GM23248 (cell line): ENCODE results near the gene SCYGR8. TPM values are rescaled to one million over a fixed set of nuclear protein-coding genes. Genes with fewer than 3 reads are reported as not detected.
A peak's percentile ranks its signal among the peaks of the same experiment; 100 is the strongest.
"Not testable (repeated sequence)": the region's sequence is repeated elsewhere in the genome, so short reads cannot be mapped to it uniquely, and the experiment has no call there.

Experiments
- DNase-seq: peaks from one replicate; pipeline ENCODE4 v3.0.0-alpha.2; 2015
- H2AFZ ChIP-seq: fragments of 200-600 bp; sonication (generic); 2 replicates; pipeline ENCODE4 v1.6.1; 2016; ENCODE audit warnings: antibody characterized with exemption
- H3F3A ChIP-seq: fragments of 200-600 bp; sonication (generic); 2 replicates; pipeline ENCODE4 v1.6.1; 2016; ENCODE audit warnings: mild to moderate bottlenecking, antibody characterized with exemption, mixed run types; ENCODE audit not compliant: insufficient read depth
- H3K27ac ChIP-seq: fragments of 200-600 bp; sonication (generic); 2 replicates; pipeline ENCODE4 v1.5.1; 2016; ENCODE audit warnings: mild to moderate bottlenecking
- H3K27me3 ChIP-seq: fragments of 200-600 bp; sonication (generic); replicated peaks from 2 replicates; pipeline ENCODE4 v1.6.1; 2016; ENCODE audit warnings: mild to moderate bottlenecking; ENCODE audit not compliant: insufficient read depth
- H3K36me3 ChIP-seq: fragments of 200-600 bp; sonication (generic); 2 replicates; pipeline ENCODE4 v1.6.1; 2016; ENCODE audit warnings: low read depth, mild to moderate bottlenecking
- H3K4me1 ChIP-seq: fragments of 200-600 bp; sonication (generic); 2 replicates; pipeline ENCODE4 v1.6.1; 2016; ENCODE audit warnings: mild to moderate bottlenecking; ENCODE audit not compliant: insufficient read depth
- H3K4me2 ChIP-seq: fragments of 200-600 bp; sonication (generic); one replicate; pipeline ENCODE4 v1.6.1; 2016; ENCODE audit warnings: mild to moderate bottlenecking; ENCODE audit not compliant: unreplicated experiment
- H3K4me3 ChIP-seq: fragments of 200-600 bp; sonication (generic); 2 replicates; pipeline ENCODE4 v1.5.1; 2016; ENCODE audit warnings: mild to moderate bottlenecking
- H3K79me2 ChIP-seq: fragments of 200-600 bp; sonication (generic); 2 replicates; pipeline ENCODE4 v1.6.1; 2016; ENCODE audit warnings: mild to moderate bottlenecking; ENCODE audit not compliant: insufficient read depth
- H3K9ac ChIP-seq: fragments of 200-600 bp; sonication (generic); 2 replicates; pipeline ENCODE4 v1.6.1; 2016; ENCODE audit warnings: mild to moderate bottlenecking
- H3K9me2 ChIP-seq: fragments of 200-600 bp; sonication (generic); 2 replicates; pipeline ENCODE4 v1.6.1; 2016; ENCODE audit warnings: mixed run types, mild to moderate bottlenecking, moderate library complexity; ENCODE audit not compliant: insufficient read depth
- H3K9me3 ChIP-seq: fragments of 200-600 bp; sonication (generic); one replicate; pipeline ENCODE4 v1.6.1; 2017; ENCODE audit warnings: low read depth
- H4K20me1 ChIP-seq: fragments of 200-600 bp; sonication (generic); 2 replicates; pipeline ENCODE4 v1.6.0; 2016; ENCODE audit not compliant: insufficient read depth
- EZH2 ChIP-seq: fragments of 200-600 bp; sonication (generic); IDR thresholded peaks from 2 replicates; pipeline ENCODE4 v1.6.1; 2018; ENCODE audit warnings: antibody characterized with exemption, mild to moderate bottlenecking; ENCODE audit not compliant: insufficient read depth, poor library complexity, severe bottlenecking
- EZH2phosphoT487 ChIP-seq: fragments of 200-600 bp; sonication (generic); IDR thresholded peaks from 2 replicates; pipeline ENCODE4 v1.6.1; 2018; ENCODE audit warnings: antibody characterized with exemption, moderate library complexity, mild to moderate bottlenecking, low read depth; ENCODE audit not compliant: insufficient read depth
- WGBS, 2 experiments: methylation state at CpG; one replicate each; pipeline ENCODE4 v1.1.6; 2015 to 2017; ENCODE audit warnings: low lambda C conversion rate in 2 of 2, low coverage in 1 of 2; ENCODE audit errors: missing lambda C conversion rate in 2 of 2; 5-methylcytosine and 5-hydroxymethylcytosine counted together
- in situ Hi-C: fragments of 300-500 bp; cut with MboI; formaldehyde crosslinking; loops from 2 replicates; pipeline ENCODE4 v1.15.0; 2020
- polyA plus RNA-seq: library from polyadenylated mRNA; unstranded; fragments of >200 nt; fragmentation: Nextera tagmentation; extraction: Ambion mirVana; gene quantifications from 2 replicates; pipeline ENCODE4 v1.2.1, GENCODE V29; 2016
- total RNA-seq: library from RNA; depleted of rRNA; stranded (reverse); fragments of >200 nt; shearing (Covaris generic); gene quantifications from 2 replicates; pipeline ENCODE4 v1.2.3, GENCODE V29; 2014

The SCYGR8 gene
- total and polyA plus RNA-seq, 2 experiments from 2014 or later: not detected

- no peak within 1 kb of the TSS for H2AFZ ChIP-seq
- H4K20me1 ChIP-seq: no peaks in the 10 kb centered on the region
- no peaks in the 10 kb centered on the region for H3F3A ChIP-seq
- H3K4me2 ChIP-seq: no peak within 1 kb of the TSS
- H3K36me3 ChIP-seq: no peaks in the 10 kb centered on the region
- no peak within 1 kb of the TSS for H3K4me3 ChIP-seq
- H3K4me1 ChIP-seq: no peaks in the 10 kb centered on the region
- H3K9me2 ChIP-seq: no peaks in the 10 kb centered on the region
- no peaks in the 10 kb centered on the region for H3K9me3 ChIP-seq
- WGBS, 2 experiments: 67 to 71% methylated on average over 15 of the region's 15 CpGs
- H3K27ac ChIP-seq: no peak within 1 kb of the TSS
- TF ChIP-seq EZH2phosphoT487 (no peak), EZH2 (no peak)
- no peak within 1 kb of the TSS for H3K9ac ChIP-seq
- no peaks in the 10 kb centered on the region for H3K79me2 ChIP-seq
- DNase-seq: no peak
- in situ Hi-C loops: no loop called here
- peaks cover 7% of the 10 kb centered on the region for H3K27me3 ChIP-seq
These were observed 21.2 kb upstream of the SCYGR8 start, which contains the start of gene SCYGR6 for GRCh38 chr2:227724394-227725039. Gene SCYGR6 (minus strand): TSS chr2:227724757. CDS start chr2:227724757, 0 bp downstream.

- H3K9me3 ChIP-seq: no peaks in the 10 kb centered on the region
- H3F3A ChIP-seq: no peaks in the 10 kb centered on the region
- no peaks in the 10 kb centered on the region for H3K9me2 ChIP-seq
- in situ Hi-C loops: no loop called here
- peaks cover 7% of the 10 kb centered on the region for H3K27me3 ChIP-seq
- no peak within 1 kb of the TSS for H2AFZ ChIP-seq
- WGBS, 2 experiments: 72 to 81% methylated on average over 3 to 5 of the region's 5 CpGs
- H3K4me1 ChIP-seq: no peaks in the 10 kb centered on the region
- TF ChIP-seq EZH2phosphoT487 (no peak), EZH2 (no peak)
- no peaks in the 10 kb centered on the region for H4K20me1 ChIP-seq
- DNase-seq: no peak
- no peaks in the 10 kb centered on the region; the same call in 1 of the 2 replicates for H3K36me3 ChIP-seq
- H3K27ac ChIP-seq: no peak within 1 kb of the TSS
- no peaks in the 10 kb centered on the region for H3K79me2 ChIP-seq
- H3K9ac ChIP-seq: no peak within 1 kb of the TSS
- H3K4me2 ChIP-seq: no peak within 1 kb of the TSS
- no peak within 1 kb of the TSS for H3K4me3 ChIP-seq
These were observed 17.7 kb upstream of the SCYGR8 start, which contains the start of gene SCYGR7 for GRCh38 chr2:227728035-227728434. Gene SCYGR7 (plus strand): TSS chr2:227728335. CDS start chr2:227728335, 0 bp downstream.

DNA sequence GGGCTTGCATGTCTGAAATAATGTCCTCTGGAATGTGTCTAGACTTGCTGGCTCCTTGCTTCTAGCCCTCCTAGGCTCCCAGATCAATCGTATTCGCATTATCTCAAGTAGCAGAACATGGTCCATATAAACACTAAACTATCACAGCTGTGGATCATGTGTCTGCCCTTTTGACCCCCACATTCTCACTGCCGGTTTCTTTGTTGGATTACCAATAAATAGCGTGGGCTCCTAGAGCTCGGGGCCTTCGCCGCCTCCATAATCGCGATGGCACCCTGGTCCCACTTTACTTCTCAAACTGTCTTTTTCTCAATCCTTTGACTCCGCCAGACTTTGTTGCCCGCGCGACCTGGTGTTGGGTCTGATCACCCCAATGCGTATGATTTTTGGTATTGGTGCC lies 6.3 kb upstream of the SCYGR8 start:
- Histone ChIP-seq H2AFZ (no peak overlapping the region), H3F3A (no peaks in the 10 kb centered on the region), H3K79me2 (no peaks in the 10 kb centered on the region), H3K36me3 (no peaks in the 10 kb centered on the region), H3K9me3 (no peaks in the 10 kb centered on the region), H3K27ac (no peak overlapping the region), H3K9me2 (no peaks in the 10 kb centered on the region), H3K4me2 (no peak overlapping the region), H3K9ac (no peak overlapping the region), H3K4me3 (no peak overlapping the region), H4K20me1 (no peaks in the 10 kb centered on the region), H3K4me1 (no peaks in the 10 kb centered on the region), H3K27me3 (no peaks in the 10 kb centered on the region)
- no peak for DNase-seq
- in situ Hi-C loops: no loop called here
- 84 to 86% methylated on average over 14 of the region's 14 CpGs for WGBS, 2 experiments
- no peak for TF ChIP-seq EZH2phosphoT487
- no peak for TF ChIP-seq EZH2

GRCh38 chr2:227740705-227741104 lies 5.0 kb upstream of the SCYGR8 start:
- H3K4me3 ChIP-seq, H3K27ac ChIP-seq, H2AFZ ChIP-seq, H3F3A ChIP-seq, H3K9ac ChIP-seq, DNase-seq, H3K27me3 ChIP-seq, H4K20me1 ChIP-seq, in situ Hi-C loops, H3K9me3 ChIP-seq, H3K36me3 ChIP-seq, H3K79me2 ChIP-seq, H3K4me2 ChIP-seq, H3K4me1 ChIP-seq, H3K9me2 ChIP-seq: not testable (repeated sequence)
- WGBS, 2 experiments: 73 to 77% methylated on average over 7 of the region's 7 CpGs

DNA sequence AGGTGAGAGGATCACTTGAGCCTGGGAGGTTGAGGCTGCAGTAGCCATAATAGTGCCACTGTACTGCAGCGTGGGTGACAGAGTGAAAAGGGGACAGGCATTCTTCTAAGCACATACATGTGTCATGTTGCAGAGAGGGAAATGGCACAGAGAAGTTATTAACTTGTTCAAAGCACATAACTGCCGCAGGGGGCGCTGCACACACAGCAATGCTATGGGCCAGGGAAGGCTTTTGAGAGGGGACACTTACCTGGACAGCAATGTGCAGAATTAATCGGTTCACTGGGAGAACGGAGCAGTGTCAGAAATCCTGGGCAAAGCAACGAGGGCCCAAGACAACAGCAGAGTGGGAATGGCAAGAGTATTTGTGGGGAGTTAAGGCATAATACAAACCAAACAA lies 2.4 kb downstream of the SCYGR8 start:
- no peak overlapping the region for H3K9ac ChIP-seq
- in situ Hi-C loops: no loop called here
- no peaks in the 10 kb centered on the region for H4K20me1 ChIP-seq
- no peak overlapping the region for H2AFZ ChIP-seq
- no peaks in the 10 kb centered on the region for H3K79me2 ChIP-seq
- TF ChIP-seq EZH2phosphoT487 (no peak), EZH2 (no peak)
- H3K9me3 ChIP-seq: no peaks in the 10 kb centered on the region
- H3K27me3 ChIP-seq: no peaks in the 10 kb centered on the region
- H3F3A ChIP-seq: no peaks in the 10 kb centered on the region
- no peaks in the 10 kb centered on the region for H3K4me1 ChIP-seq
- H3K4me2 ChIP-seq: no peak overlapping the region
- peak; percentile 13 for DNase-seq
- no peaks in the 10 kb centered on the region for H3K36me3 ChIP-seq
- H3K4me3 ChIP-seq: no peak overlapping the region
- no peak overlapping the region for H3K27ac ChIP-seq
- no peaks in the 10 kb centered on the region for H3K9me2 ChIP-seq
- WGBS, 2 experiments: 34 to 36% methylated on average over 6 of the region's 6 CpGs

DNA sequence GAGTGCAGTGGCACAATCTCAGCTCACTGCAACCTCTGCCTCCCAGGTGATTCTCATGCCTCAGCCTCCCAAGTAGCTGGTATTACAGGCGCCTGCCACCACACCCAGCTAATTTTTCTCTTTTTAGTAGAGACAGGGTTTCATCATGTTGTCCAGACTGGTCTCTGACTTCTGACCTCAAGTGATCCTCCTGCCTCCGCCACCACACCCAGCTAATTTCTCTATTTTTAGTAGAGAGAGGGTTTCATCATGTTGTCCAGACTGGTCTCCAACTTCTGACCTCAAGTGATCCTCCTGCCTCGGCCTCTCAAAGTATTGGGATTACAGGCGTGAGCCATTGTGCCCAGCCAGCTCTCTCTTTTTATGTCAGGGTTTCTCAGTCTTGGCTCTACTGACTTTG lies 10.6 kb downstream of the SCYGR8 start:
- not testable (repeated sequence) for H3F3A ChIP-seq, H3K4me3 ChIP-seq, H3K9ac ChIP-seq, H3K4me2 ChIP-seq, H3K27me3 ChIP-seq, H3K4me1 ChIP-seq, H3K9me2 ChIP-seq, H3K27ac ChIP-seq, H3K36me3 ChIP-seq, DNase-seq, H2AFZ ChIP-seq, H4K20me1 ChIP-seq, H3K9me3 ChIP-seq, H3K79me2 ChIP-seq
- WGBS, 2 experiments: 51 to 64% methylated on average over 4 of the region's 4 CpGs
- in situ Hi-C loops: loop anchor here (10.0 to 25.0 kb wide), 2 partner anchors 91 to 619 kb away; partner anchors contain the start of gene SCYGR5
